Stimulated activated CD4-positive, alpha-beta T cell treated with anti-CD3 and anti-CD28 coated beads, Interleukin-12 subunit alpha, Interleukin-12 subunit beta, amount 100 ng/mL, for 4 hours (primary cell): Measurements from ENCODE around the gene SNRPN.
"Not testable (repeated sequence)": the region's sequence is repeated elsewhere in the genome, so short reads cannot be mapped to it uniquely, and the experiment has no call there.

Experiments used
- DNase-seq: peaks from one replicate; pipeline ENCODE4 v3.0.0-alpha.2; 2020

The SNRPN gene

GRCh38 chr15:24971772-24972171, 17.0 kb downstream of the SNRPN start:
- no peak for DNase-seq

GRCh38 chr15:24972707-24973106, 17.9 kb downstream of the SNRPN start:
- not testable (repeated sequence) for DNase-seq

- DNase-seq: no peak
Measured at GRCh38 chr15:24976932-24977331, 22.1 kb downstream of the SNRPN start.

- DNase-seq: no peak
Measured at GRCh38 chr15:24977686-24978085, 22.9 kb downstream of the SNRPN start.

- DNase-seq: no peak
Measured at GRCh38 chr15:24985224-24985623, 30.4 kb downstream of the SNRPN start.

- DNase-seq: no peak
Measured at GRCh38 chr15:24986653-24987052, 31.9 kb downstream of the SNRPN start.

- no peak for DNase-seq
Measured at GRCh38 chr15:25019434-25019833, 64.6 kb downstream of the SNRPN start.

- DNase-seq: no peak
Measured at GRCh38 chr15:25022233-25022632, 67.4 kb downstream of the SNRPN start.
